ENCODE data around the gene SRGAP1.

GRCh38 chr12:63909746-63910145 is 65.2 kb downstream of the SRGAP1 start:
- TF ChIP-seq CTCF (IDR thresholded peaks at IDR 0.05) = no peak
- no peak for TF ChIP-seq POLR2A (IDR thresholded peaks at IDR 0.05)

All from right lobe of liver (tissue), 4 donors.